Neural cell (in vitro differentiated cells): ENCODE data around the gene CA11.

ENCODE experiments used
- EZH2 ChIP-seq: fragments of 200-600, 300-800 bp; shearing (Covaris generic), sonication (generic); IDR thresholded peaks from 2 replicates; pipeline ENCODE4 v1.6.1; 2014; ENCODE audit warnings: antibody characterized with exemption, low read length, borderline replicate concordance, mild to moderate bottlenecking; ENCODE audit not compliant: insufficient read depth, poor library complexity, severe bottlenecking
- POLR2AphosphoS5 ChIP-seq: IDR thresholded peaks from 2 replicates; pipeline ENCODE4 v1.6.1; 2012
- TAF1 ChIP-seq: IDR thresholded peaks from 2 replicates; pipeline ENCODE4 v1.6.1; 2012; ENCODE audit warnings: low read depth
- TF ChIP-seq, protein P1 (sequence below): fragments of 450-650 bp; IDR thresholded peaks from 2 replicates; pipeline ENCODE4 v1.5.1; 2014; ENCODE audit warnings: antibody characterized with exemption, mild to moderate bottlenecking, moderate library complexity; ENCODE audit not compliant: poor library complexity, severe bottlenecking

DNA sequence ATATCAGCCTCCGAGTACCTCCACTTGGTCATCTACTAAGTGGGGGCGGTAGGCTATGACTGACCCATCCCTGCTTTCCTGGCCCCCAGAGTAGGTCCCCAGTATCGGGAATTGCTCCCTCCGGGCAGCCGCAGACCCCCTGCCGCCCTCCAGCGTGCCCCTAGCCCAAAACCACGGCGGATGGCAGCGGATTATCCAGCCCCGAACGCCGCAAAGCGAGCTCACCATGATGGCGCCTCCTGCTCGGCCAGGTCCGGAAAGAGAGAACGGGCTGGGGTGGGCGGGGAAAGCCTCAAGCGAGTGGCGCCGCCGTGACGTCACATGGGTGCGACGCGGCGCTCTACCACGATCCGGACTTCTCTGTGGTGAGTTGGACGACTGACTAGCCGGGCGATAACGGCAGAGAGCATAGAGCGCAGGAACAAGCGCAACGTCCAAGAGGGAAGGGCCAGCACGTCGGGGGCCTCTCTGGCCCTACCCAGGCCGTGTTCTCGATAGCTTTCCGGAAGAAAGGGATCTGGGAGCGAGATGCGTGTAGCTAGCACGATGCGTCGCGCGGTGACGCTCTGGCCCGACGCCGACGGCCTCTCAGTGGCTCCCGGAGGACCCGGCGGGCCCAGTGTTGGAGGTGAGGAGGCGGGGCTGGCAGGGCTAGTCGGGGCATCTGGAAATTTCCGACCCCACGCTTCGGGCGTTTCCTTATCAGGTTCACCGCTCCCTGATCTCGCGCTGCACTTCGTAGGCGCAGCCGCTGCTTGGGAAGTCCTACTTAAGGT lies 26.9 kb downstream of the CA11 start, which contains the start of the genes RPL18 and SPHK2:
- TF ChIP-seq, protein P1, sequence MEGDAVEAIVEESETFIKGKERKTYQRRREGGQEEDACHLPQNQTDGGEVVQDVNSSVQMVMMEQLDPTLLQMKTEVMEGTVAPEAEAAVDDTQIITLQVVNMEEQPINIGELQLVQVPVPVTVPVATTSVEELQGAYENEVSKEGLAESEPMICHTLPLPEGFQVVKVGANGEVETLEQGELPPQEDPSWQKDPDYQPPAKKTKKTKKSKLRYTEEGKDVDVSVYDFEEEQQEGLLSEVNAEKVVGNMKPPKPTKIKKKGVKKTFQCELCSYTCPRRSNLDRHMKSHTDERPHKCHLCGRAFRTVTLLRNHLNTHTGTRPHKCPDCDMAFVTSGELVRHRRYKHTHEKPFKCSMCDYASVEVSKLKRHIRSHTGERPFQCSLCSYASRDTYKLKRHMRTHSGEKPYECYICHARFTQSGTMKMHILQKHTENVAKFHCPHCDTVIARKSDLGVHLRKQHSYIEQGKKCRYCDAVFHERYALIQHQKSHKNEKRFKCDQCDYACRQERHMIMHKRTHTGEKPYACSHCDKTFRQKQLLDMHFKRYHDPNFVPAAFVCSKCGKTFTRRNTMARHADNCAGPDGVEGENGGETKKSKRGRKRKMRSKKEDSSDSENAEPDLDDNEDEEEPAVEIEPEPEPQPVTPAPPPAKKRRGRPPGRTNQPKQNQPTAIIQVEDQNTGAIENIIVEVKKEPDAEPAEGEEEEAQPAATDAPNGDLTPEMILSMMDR, result peak; percentile 45
- TF ChIP-seq TAF1 (peak; percentile 96), POLR2AphosphoS5 (peak; percentile 96), EZH2 (no peak)
